Measurements from ENCODE around the gene GALNT12. TPM values are rescaled to one million over a fixed set of nuclear protein-coding genes. Genes with fewer than 3 reads are reported as not detected.

The GALNT12 gene
- total RNA-seq, 1 donor from 2014 or later = 4.6 TPM

DNA sequence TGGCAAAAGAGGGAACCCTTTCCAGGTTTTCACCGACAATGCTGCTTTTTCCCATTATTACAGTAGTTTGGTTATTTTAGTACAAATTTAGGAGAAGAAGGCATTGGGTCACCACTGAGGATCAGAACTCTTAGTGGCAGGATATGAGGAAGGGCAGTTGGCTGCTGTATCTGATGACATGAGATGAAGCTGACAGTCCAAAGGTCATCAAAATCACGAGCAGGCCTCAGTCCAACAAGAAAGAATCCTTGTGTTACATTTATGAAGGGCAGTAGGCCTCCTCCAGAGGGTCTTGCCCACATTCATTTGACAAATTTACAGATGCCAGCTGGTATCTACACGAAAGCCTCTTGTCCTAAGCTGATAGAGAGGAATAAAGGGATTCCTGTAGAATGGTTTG lies 86.7 kb downstream of the GALNT12 start:
- no peak for DNase-seq (ENCODE audit: low read depth, low spot score)
- Mint-ChIP-seq H3K36me3 (ENCODE audit: low read depth) (no peaks in the 10 kb centered on the region), H3K27ac (ENCODE audit: unreplicated experiment) (no peak overlapping the region), H3K9me3 (peaks cover 4% of the 10 kb centered on the region), H3K4me3 (no peak overlapping the region), H3K4me1 (no peaks in the 10 kb centered on the region), H3K27me3 (ENCODE audit: low read depth) (peaks cover 3% of the 10 kb centered on the region)
- TF ChIP-seq, protein P1, sequence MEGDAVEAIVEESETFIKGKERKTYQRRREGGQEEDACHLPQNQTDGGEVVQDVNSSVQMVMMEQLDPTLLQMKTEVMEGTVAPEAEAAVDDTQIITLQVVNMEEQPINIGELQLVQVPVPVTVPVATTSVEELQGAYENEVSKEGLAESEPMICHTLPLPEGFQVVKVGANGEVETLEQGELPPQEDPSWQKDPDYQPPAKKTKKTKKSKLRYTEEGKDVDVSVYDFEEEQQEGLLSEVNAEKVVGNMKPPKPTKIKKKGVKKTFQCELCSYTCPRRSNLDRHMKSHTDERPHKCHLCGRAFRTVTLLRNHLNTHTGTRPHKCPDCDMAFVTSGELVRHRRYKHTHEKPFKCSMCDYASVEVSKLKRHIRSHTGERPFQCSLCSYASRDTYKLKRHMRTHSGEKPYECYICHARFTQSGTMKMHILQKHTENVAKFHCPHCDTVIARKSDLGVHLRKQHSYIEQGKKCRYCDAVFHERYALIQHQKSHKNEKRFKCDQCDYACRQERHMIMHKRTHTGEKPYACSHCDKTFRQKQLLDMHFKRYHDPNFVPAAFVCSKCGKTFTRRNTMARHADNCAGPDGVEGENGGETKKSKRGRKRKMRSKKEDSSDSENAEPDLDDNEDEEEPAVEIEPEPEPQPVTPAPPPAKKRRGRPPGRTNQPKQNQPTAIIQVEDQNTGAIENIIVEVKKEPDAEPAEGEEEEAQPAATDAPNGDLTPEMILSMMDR (conservative IDR thresholded peaks at IDR 0.05) = no peak

DNA sequence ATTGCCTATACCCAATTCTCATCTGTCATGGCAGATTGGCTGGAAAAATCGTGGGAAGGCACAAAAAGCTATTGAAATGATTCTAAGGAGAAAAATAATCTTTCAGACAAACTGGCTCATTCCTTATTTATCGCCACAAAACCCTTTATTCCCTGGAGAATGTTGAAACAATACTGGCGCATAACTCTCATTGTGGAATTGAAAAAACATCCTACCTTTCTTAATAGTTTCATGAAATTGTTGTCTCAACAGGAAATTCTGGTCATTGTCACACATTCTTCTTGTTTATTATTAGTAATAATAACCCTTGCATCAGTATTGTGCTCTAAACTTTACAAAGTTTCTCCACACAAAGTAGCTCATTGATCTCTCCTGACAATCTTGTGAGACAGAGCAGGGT lies 87.3 kb downstream of the GALNT12 start:
- Mint-ChIP-seq H3K9me3 (peaks cover 4% of the 10 kb centered on the region), H3K4me1 (no peaks in the 10 kb centered on the region), H3K27ac (ENCODE audit: unreplicated experiment) (no peak overlapping the region), H3K36me3 (ENCODE audit: low read depth) (no peaks in the 10 kb centered on the region), H3K4me3 (no peak overlapping the region), H3K27me3 (ENCODE audit: low read depth) (peaks cover 3% of the 10 kb centered on the region)
- DNase-seq (ENCODE audit: low read depth, low spot score) = no peak
- TF ChIP-seq, protein P1 (conservative IDR thresholded peaks at IDR 0.05) = no peak

DNA sequence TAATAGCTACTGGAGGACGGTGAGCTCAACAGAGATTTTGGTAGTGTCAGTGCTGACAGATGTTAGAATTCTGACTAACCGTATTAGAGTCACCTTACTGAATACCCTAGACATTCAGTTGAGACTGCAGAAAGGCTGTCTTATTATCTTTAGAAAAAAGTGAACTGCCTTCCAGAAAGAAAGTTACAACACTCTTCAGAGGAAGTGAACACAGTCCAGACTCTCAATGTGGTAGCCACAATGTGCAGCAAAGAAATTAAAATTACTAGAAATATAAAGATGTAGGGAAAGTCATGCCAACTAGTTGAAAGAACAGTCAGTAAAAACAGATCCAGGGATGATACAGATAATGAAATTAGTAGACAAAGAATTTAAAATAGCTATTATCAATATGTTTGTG lies 89.2 kb downstream of the GALNT12 start:
- TF ChIP-seq, protein P1 (conservative IDR thresholded peaks at IDR 0.05) = no peak
- Mint-ChIP-seq H3K9me3 (peaks cover 4% of the 10 kb centered on the region), H3K27ac (ENCODE audit: unreplicated experiment) (no peak overlapping the region), H3K36me3 (ENCODE audit: low read depth) (no peaks in the 10 kb centered on the region), H3K27me3 (ENCODE audit: low read depth) (peaks cover 3% of the 10 kb centered on the region), H3K4me3 (no peak overlapping the region), H3K4me1 (no peaks in the 10 kb centered on the region)
- no peak for DNase-seq (ENCODE audit: low read depth, low spot score)

DNA sequence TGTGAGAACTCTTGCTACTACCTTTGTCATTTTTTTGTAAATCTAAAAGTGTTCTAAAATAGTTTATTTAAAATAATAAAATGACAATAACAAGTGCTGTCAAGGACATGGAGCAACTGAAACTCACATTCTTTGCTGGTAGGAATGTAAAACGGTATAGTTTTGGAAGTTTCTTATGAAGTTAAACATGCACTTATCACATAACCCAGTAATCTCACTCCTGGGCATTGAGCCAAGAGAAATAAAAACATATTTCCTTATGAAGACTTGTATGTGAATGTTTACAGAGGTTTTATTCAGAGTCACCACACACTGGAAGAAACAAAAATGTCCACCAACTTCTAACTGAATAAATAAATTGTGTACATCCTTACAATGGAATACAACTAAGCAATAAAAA lies 90.3 kb downstream of the GALNT12 start:
- no peak overlapping the region for H3K4me3 Mint-ChIP-seq
- H3K9me3 Mint-ChIP-seq = peaks cover 4% of the 10 kb centered on the region
- H3K4me1 Mint-ChIP-seq = no peaks in the 10 kb centered on the region
- TF ChIP-seq, protein P1 (conservative IDR thresholded peaks at IDR 0.05) = no peak
- DNase-seq (ENCODE audit: low read depth, low spot score) = no peak
- H3K36me3 Mint-ChIP-seq (ENCODE audit: low read depth) = no peaks in the 10 kb centered on the region
- peaks cover 3% of the 10 kb centered on the region for H3K27me3 Mint-ChIP-seq (ENCODE audit: low read depth)
- H3K27ac Mint-ChIP-seq (ENCODE audit: unreplicated experiment) = no peak overlapping the region

DNA sequence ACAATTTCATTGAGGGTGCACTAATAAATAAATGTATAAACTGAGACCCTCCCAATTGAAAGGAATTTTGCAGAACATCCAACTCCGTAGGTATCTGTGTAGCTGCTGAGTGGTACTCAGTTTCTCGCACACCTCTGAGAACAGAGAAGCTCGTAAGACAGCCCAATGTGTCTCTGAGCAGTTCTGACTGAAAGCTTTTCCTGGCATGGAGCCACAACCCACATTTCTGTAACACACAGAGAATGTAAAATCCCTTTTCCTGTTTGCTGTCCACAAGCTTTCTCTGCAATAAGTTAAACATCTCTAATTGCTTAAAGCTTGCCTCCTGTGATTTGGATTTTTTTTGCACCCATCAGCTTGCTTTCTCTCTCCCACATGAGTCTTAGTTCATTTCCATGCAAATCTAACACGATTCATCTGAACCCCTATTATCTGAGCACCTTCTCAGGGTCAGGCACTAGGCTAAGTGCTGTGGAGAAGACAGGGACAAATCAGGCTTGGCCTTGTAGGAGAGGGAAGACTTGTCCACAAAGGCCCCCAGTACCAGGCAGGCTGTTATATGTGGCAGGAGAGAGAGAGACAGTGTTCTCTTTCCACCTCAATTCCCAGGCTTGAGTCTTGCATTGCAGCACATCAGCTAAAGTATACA lies 92.1 kb downstream of the GALNT12 start:
- TF ChIP-seq, protein P1 (conservative IDR thresholded peaks at IDR 0.05) = no peak
- no peak overlapping the region for H3K27ac Mint-ChIP-seq (ENCODE audit: unreplicated experiment)
- no peaks in the 10 kb centered on the region for H3K4me1 Mint-ChIP-seq
- H3K4me3 Mint-ChIP-seq = no peak overlapping the region
- peaks cover 3% of the 10 kb centered on the region for H3K27me3 Mint-ChIP-seq (ENCODE audit: low read depth)
- H3K9me3 Mint-ChIP-seq = peaks cover 4% of the 10 kb centered on the region
- H3K36me3 Mint-ChIP-seq (ENCODE audit: low read depth) = no peaks in the 10 kb centered on the region
- DNase-seq (ENCODE audit: low read depth, low spot score) = no peak

Other genes starting within 250 kb of the GALNT12 start
- 0.77 and 0.84 TPM in 2 replicates for gene GABBR2, start 98.7 kb upstream of the GALNT12 start, total RNA-seq
- gene ANKS6, start 11.1 kb upstream of the GALNT12 start, total RNA-seq = 27.4 and 30.9 TPM in 2 replicates
- gene COL15A1, start 136.2 kb downstream of the GALNT12 start, total RNA-seq = 0.18 and 0.33 TPM in 2 replicates

All from neural crest cell (in vitro differentiated cells).